Stimulated activated CD4-positive, alpha-beta T cell treated with anti-CD3 and anti-CD28 coated beads, Interleukin-12 subunit alpha, Interleukin-12 subunit beta, amount 100 ng/mL, for 24 hours (primary cell): ENCODE measurements around the gene CHST6.
"Not testable (repeated sequence)": the region's sequence is repeated elsewhere in the genome, so short reads cannot be mapped to it uniquely, and the experiment has no call there.

ENCODE experiments used
- DNase-seq, 2 experiments: peaks; one replicate each; pipeline ENCODE4 v3.0.0-alpha.2; 2020; ENCODE audit warnings: low read depth in 2 of 2

CHST6 gene

DNA sequence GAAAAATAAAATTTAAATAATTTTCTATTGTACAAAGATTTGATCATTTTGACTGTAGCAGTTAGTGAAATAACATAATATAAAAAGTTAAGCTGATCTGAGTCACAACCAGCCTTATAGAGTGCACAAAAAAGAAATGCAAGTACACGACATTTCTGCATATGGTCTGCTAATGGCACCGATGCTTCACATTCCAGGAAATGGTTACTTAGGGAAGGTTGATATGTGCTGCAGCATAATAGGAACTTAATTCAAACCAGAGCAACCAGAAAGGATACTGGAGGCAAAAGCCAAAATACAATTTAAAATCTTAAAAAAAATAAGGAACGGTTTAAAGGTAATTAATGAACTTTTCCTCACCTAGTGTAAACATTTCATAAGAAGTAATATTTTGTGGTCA, 51.9 kb downstream of the CHST6 start:
- DNase-seq = no peak

GRCh38 chr16:75433732-75434413, 61.4 kb downstream of the CHST6 start:
- DNase-seq = no peak

DNA sequence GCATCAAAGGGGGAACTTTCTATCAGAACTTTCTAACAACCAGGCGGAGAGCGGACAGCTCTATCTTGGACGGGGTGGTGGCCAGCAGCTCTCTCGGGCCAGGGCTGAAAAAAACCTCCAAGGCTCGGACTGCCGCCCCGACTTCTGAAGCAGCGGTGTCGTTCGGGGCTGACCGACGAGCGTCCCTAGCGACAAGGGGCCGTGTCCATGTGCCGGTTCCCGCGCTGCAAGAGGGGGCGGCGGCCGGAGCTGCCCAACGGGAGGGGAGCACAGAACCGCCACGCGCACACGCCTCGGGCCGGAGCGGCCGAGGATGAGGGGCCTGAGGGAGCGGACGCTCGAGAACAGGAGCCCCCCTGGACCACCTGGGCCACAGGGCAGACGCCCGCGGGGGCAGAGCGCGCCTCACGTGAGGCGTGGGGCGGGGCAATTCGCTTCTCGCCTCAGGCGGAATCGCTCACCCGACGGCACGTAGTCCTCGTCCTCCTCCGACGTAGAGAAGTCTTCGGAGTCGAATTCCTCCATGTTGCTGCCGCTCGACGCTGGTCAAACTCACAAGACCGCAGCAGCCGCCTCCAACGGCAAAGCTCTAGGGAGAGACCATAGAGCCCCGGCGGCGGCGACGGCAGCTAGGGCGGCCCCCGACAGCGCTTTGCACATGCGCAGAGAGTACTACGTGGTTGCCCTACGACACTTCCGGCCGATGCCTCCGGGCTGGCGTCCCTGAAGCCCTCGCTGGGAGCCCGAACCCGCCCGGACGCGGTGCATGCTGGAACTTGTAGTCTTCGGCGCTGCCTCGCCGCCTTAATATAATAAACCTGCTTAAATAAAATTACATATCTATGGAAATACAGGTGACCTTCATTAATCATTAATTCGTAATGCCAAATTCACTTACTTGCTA, 62.2 kb downstream of the CHST6 start, which contains the start of gene CFDP1:
CFDP1 (minus strand) TSS at position 676 of the 904 bp plus-strand sequence; CDS start at position 525, 151 bp downstream.
- peak; percentile 91 for DNase-seq

GRCh38 chr16:75429621-75430403, 65.4 kb downstream of the CHST6 start:
- no peak for DNase-seq

DNA sequence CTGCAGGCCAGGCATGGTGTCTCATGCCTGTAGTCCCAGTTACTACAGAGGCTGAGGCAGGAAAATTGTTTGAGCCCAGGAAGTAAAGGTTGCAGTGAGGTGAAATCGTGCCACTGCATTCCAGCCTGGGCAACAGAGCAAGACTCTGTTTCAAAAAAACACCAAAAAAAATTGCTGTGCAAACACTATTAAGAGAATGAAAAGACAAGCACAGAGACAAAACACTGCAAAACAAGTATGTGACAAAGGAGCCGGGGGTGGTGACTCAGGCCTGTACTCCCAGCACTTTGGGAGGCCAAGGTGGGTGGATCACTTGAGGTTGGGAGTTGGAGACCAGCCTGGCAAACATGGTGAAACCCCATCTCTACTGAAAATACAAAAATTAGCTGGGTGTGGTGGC, 68.7 kb downstream of the CHST6 start:
- not testable (repeated sequence) for DNase-seq

DNA sequence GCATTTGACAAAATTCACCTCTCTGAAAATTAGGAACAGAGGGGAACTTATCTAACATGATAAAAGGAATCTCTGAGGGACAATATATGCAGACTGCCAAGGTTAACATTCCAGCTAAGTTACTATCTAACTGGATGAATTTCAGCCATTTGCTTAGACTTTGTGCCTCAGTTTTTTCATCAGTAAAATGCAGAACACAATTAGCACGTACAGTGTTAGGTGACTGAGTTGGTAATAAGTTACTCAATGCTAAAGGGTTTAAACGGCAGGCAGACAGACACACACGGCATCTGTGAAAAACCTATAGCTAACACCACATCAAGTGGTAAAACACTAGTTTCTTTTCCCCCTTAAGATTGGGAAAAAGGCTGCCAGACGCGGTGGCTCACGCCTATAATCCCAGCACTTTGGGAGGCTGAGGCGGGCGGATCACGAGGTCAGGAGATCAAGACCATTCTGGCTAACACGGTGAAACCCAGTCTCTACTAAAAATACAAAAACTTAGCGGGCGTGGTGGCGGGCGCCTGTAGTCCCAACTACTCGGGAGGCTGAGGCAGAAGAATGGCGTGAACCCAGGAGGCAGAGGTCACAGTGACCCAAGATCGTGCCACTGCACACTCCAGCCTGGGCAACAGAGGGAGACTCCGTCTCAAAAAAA, 71.0 kb downstream of the CHST6 start:
- not testable (repeated sequence) for DNase-seq

DNA sequence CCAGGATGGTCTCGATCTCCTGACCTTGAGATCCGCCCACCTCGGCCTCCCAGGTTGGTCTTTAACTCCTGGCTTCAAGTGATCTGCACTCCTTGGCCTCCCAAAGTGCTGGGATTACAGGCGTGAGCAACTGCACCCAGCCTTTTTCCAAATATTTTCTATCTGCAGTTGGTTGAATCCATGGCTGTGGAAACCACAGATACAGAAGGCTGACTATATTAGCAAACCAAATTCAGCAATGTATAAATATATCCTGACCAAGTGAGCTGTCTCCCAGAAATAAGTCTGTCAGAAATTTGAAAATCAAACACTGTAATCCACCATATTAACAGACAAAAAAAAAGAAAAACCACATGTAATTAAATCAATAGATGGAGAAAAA, 71.5 kb downstream of the CHST6 start:
- no peak for DNase-seq
